GF-D8 (cell line): ENCODE data around the gene THAP6.
"Not testable (repeated sequence)": the region's sequence is repeated elsewhere in the genome, so short reads cannot be mapped to it uniquely, and the experiment has no call there.

Source experiments
- DNase-seq: peaks from one replicate; lab custom pipeline; 2025; lab: John Stamatoyannopoulos, UW

THAP6 gene, protein sequence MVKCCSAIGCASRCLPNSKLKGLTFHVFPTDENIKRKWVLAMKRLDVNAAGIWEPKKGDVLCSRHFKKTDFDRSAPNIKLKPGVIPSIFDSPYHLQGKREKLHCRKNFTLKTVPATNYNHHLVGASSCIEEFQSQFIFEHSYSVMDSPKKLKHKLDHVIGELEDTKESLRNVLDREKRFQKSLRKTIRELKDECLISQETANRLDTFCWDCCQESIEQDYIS

DNA sequence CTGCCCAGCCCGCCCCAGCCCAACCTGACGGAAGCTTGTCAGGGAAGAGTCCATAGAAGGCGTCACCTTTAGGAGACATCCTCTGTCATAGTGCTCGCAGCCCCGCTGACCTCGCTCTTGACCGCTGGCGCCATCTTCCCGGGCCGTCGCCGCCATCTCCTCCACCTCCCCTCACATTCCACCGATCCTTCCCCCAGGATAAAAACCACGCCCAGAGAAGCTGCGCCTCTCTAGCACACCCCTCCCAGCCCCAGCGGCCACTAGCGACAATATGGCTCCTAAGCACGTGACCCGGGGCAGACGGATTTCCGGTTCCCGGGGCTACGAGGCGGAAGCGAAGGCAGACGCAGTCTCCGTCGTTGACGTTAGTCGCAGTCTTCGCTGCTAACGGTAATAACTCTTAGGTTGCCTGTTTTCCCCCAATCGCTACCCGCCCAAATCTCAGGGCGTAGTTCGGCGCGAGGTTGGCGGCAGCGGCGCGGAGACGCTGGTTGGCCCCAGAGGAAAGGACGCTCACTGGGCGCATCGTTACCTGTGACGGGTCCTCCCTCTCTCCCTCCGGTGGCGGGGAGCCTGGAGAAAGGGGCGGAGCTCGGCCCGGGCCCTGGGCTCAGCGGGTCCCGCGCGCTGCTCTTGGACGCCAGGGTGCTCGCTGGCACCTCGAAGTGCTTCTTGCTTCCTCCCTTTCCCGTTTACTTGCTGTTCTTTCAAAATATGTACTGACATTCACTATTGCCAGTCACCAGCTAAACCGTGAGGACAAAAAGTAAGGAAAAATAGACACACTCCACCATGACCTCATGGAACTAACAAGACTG is at the start of gene THAP6, which contains the start of gene RCHY1:
THAP6 (plus strand) TSS at position 343 of the 818 bp plus-strand sequence. CDS start 980 bp downstream, outside the sequence.
RCHY1 (minus strand) TSS at position 273 of the 818 bp plus-strand sequence; CDS start at position 156, 117 bp downstream.
- peak; percentile 87 for DNase-seq

GRCh38 chr4:75469896-75470295 is 44.4 kb upstream of the THAP6 start:
- no peak for DNase-seq

- no peak for DNase-seq
Observed at GRCh38 chr4:75470738-75471137, 43.5 kb upstream of the THAP6 start.

- no peak for DNase-seq
Observed at GRCh38 chr4:75477201-75477600, 37.1 kb upstream of the THAP6 start.

DNA sequence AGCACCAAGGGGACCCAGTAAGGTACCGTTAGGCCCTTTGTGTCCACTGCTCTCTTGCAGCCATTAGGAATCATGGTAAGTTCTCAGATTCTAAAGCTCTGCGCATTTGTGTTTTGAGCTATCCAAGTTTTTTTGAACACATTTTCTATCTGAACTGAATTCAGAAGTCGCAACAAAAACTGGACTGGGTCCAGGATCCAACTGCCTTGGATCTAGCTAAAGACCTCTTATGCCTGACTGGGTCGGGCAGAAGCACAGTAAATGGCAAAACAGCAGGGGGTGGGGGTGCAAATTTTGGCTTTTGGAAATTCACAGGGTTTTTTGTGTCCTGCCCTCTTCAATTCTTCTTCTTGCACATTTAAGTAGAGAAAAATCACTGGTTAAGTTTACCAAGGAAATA is 30.1 kb upstream of the THAP6 start:
- no peak for DNase-seq

GRCh38 chr4:75490155-75490554 is 24.1 kb upstream of the THAP6 start:
- DNase-seq = no peak

GRCh38 chr4:75494563-75494962 is 19.7 kb upstream of the THAP6 start:
- no peak for DNase-seq

- no peak for DNase-seq
Observed at GRCh38 chr4:75495476-75495875, 18.8 kb upstream of the THAP6 start.

DNA sequence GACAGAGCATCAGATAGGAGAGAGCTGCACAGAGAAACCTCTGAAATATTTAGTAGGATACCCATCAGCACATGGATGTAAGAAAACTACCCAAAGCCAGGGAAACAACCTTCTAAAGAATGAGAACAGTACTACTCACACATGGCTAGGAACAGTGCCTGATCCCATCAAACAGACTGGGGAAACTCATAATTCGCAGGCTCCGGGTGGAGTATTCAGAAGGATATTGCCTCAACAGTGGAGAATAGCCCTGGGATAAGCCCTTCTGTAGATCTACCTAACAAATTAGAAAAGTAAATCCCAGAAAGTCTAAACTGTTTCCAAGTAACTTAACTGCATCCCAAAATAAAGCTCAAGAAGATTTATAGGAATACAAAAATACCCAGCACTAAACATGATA is 17.9 kb upstream of the THAP6 start:
- DNase-seq = no peak

- no peak for DNase-seq
Observed at GRCh38 chr4:75497133-75497532, 17.1 kb upstream of the THAP6 start.

DNA sequence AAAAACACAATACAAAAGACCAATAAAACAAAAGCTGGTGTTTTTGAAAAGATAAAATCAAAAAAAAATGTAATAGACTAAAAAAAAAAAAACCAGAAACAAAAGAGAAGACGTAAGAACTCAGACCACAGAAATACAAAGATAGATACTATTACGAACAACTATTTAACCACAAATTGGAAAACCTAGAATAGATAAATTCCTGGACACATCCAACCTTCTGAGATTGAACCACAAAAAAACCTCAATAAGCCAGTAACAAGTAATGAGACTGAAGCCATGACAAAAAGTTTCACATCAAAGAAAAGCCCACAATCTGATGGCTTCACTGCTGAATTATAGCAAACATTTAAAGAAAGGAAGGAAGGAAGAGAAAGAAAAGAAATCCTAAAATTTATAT is 16.2 kb upstream of the THAP6 start:
- no peak for DNase-seq

DNA sequence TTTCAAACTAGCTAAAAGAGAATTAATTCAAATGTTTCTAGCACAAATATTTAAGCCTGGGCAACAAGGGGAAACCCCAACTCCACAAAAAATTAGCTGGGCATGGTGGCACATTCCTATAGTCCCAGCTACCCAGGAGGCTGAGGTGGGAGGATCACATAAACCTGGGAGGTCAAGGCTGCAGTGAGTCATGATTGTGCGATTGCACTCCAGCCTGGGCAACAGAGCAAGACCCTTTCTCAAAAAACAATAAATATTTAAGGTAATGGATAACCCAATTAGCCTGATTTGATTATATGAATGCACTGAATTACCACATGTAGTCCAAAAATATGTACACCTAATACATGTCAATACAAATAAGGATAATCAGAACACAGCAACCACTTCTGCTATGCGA is 14.4 kb upstream of the THAP6 start:
- no peak for DNase-seq

- no peak for DNase-seq
Observed at GRCh38 chr4:75502671-75503070, 11.6 kb upstream of the THAP6 start.

DNA sequence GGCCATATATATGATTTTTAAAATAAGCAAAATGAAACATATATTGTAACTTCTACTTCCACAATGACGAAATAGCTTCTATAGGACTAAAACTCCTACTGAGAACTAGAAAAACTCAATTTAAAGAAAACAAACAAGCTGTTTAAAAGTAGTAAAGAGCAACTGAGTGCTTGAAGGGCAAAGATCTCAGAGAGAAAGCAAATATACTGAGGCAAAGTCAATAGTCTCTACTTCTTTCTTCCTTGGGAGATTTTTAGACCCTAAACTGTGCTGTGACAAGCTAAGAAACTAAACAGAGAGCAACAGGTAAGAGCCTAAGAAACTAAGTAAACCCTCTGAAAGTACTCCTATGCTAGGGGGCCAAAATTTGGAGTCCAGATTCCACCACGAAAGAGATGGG is 8.6 kb upstream of the THAP6 start:
- DNase-seq = no peak

DNA sequence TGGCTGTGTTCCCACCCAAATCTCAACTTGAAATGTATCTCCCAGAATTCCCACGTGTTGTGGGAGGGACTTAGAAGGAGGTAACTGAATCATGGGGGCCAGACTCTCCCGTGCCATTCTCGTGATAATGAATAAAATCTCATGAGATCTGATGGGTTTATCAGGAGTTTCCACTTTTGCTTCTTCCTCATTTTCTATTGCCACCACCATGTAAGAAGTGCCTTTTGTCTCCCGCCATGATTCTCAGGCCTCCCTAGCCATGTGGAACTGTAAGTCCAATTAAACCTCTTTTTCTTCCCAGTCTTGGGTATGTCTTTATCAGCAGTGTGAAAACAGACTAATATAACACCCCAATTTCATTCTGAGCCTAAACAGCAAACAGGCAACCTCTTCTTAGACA is 4.7 kb upstream of the THAP6 start:
- DNase-seq = not testable (repeated sequence)

DNA sequence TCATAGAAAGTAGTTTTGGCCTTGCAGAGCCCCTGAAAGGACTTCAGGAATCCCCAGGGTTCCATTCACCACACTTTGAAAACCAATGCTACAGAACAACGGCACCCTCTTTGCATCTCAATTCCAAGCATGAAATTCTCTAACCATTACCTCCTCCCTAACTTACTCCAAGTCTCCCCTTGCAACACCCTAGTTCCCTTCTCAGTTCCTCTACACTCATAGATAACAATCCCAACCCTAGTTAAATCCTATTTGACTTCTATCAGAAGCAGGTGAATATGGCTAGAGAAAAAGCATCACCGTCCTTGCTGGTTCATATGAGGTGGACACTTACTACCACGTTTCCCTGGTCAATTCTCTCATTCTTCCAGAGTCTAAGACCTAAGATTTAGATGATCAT is 2.4 kb upstream of the THAP6 start:
- DNase-seq = peak; percentile 40

DNA sequence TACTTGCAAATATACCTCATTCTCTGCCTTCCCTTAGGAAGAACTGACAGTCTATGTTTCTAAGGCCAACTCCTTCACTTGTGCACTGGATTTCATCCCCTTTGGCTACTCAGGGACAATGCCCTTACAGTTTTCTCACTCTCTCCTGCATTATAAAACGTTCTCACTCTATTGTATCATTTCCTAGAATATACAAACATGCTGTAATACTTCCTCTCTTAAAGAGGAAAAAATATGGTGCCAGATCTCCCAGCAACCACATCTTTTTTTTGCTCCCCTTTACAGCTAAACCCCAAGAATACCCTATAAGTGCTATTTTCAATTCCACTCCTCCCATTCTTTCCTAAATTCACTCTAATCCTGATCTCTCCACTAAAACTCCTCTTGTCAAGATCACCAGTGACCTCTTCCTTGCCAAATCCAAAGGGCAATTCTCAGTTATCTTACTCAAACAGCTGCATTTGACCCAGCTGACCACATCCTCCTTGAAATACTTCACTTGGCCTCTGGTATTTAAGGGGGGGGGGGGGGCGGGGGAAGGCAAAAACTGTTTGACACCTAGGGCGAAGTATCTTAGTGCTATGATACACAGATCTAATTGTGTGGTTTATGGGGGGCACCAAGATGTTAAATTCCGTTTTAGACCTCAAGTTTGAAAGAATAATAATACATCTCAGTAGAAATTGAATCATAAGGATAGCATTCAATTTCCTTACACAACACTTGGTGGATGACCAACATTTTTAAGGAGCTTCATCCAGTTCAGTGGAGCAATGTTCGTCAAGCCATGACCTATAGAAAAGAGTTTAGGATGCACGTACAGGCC is 1.7 kb upstream of the THAP6 start:
- peak; percentile 96 for DNase-seq

GRCh38 chr4:75513526-75514130 is 645 bp upstream of the THAP6 start:
- DNase-seq = no peak

- peak; percentile 36 for DNase-seq
Observed at GRCh38 chr4:75514949-75515612, 808 bp downstream of the THAP6 start.

GRCh38 chr4:75516144-75516543 is 1.9 kb downstream of the THAP6 start:
- no peak for DNase-seq

GRCh38 chr4:75519452-75519851 is 5.2 kb downstream of the THAP6 start:
- DNase-seq = not testable (repeated sequence)

GRCh38 chr4:75525086-75525485 is 10.8 kb downstream of the THAP6 start:
- no peak for DNase-seq
